Astrocyte (in vitro differentiated cells and primary cell): ENCODE results near the gene ANXA10.

Source experiments
- CTCF ChIP-seq: IDR thresholded peaks from 2 replicates; pipeline ENCODE4 v1.5.1; 2011; ENCODE audit warnings: low read depth, mild to moderate bottlenecking, inconsistent platforms, low read length, moderate library complexity; ENCODE audit not compliant: insufficient read depth
- EZH2 ChIP-seq: IDR thresholded peaks from 2 replicates; pipeline ENCODE4 v1.6.1; 2012; ENCODE audit warnings: mild to moderate bottlenecking, low read length, inconsistent platforms; ENCODE audit not compliant: insufficient read depth

- TF ChIP-seq CTCF (no peak), EZH2 (no peak)
These were observed 34.6 kb downstream of the ANXA10 start for GRCh38 chr4:168126952-168127351.
